ENCODE data around the gene MRPL2.

The MRPL2 gene

GRCh38 chr6:43021270-43022047, 37.8 kb downstream of the MRPL2 start, which contains the start of gene RRP36 (continued):
- TF ChIP-seq SP3 (tag by site-specific recombination; IDR thresholded peaks at IDR 0.05) (peak; percentile 23; the same call in 1 of the 2 replicates), ZNF677 (tag by site-specific recombination; IDR thresholded peaks at IDR 0.05) (no peak), ZNF335 (tag by site-specific recombination; conservative IDR thresholded peaks at IDR 0.05) (peak; percentile 93), ZNF660 (tag by site-specific recombination; IDR thresholded peaks at IDR 0.05) (peak; percentile 51; the same call in 1 of the 2 replicates), SETDB1 (IDR thresholded peaks at IDR 0.05; ENCODE audit: insufficient read length, low read length) (no peak), ZNF18 (tag by site-specific recombination; IDR thresholded peaks at IDR 0.05) (no peak), ELK4 (IDR thresholded peaks at IDR 0.05; ENCODE audit: borderline replicate concordance, low read depth, low read length) (no peak), ZNF707 (tag by site-specific recombination; IDR thresholded peaks at IDR 0.05) (no peak), ZNF426 (tag by site-specific recombination; IDR thresholded peaks at IDR 0.05) (no peak), ZFP37 (tag by site-specific recombination; IDR thresholded peaks at IDR 0.05) (0 out of 2 replicates have a peak, but pooled peaks have one; percentile 42), SCRT2 (tag by site-specific recombination; IDR thresholded peaks at IDR 0.05) (no peak), RBAK (tag by site-specific recombination; IDR thresholded peaks at IDR 0.05) (no peak), ZNF530 (tag by site-specific recombination; IDR thresholded peaks at IDR 0.05; ENCODE audit: low read depth) (no peak), ZNF114 (tag by site-specific recombination; IDR thresholded peaks at IDR 0.05) (no peak), SP7 (tag by site-specific recombination; IDR thresholded peaks at IDR 0.05) (peak; percentile 15; the same call in 1 of the 2 replicates), BCL6B (tag by site-specific recombination; IDR thresholded peaks at IDR 0.05) (no peak), ZNF423 (tag by site-specific recombination; IDR thresholded peaks at IDR 0.05) (no peak), OSR2 (tag by site-specific recombination; IDR thresholded peaks at IDR 0.05) (peak; percentile 24; the same call in 1 of the 2 replicates), ZNF658 (tag by site-specific recombination; IDR thresholded peaks at IDR 0.05) (no peak), ZNF394 (tag by site-specific recombination; IDR thresholded peaks at IDR 0.05; ENCODE audit: borderline replicate concordance) (no peak), ZNF155 (tag by site-specific recombination; IDR thresholded peaks at IDR 0.05) (no peak), ZNF248 (tag by site-specific recombination; IDR thresholded peaks at IDR 0.05) (no peak), ZNF169 (tag by site-specific recombination; IDR thresholded peaks at IDR 0.05) (no peak), KLF7 (tag by site-specific recombination; IDR thresholded peaks at IDR 0.05; ENCODE audit: borderline replicate concordance) (no peak), INSM2 (tag by site-specific recombination; IDR thresholded peaks at IDR 0.05) (no peak), ZNF146 (tag by site-specific recombination; IDR thresholded peaks at IDR 0.05) (no peak), ZNF670 (tag by site-specific recombination; IDR thresholded peaks at IDR 0.05; ENCODE audit: low read depth) (no peak), ZNF112 (tag by site-specific recombination; IDR thresholded peaks at IDR 0.05) (no peak), ZNF580 (tag by site-specific recombination; IDR thresholded peaks at IDR 0.05) (no peak), ZFHX2 (tag by site-specific recombination; conservative IDR thresholded peaks at IDR 0.05) (no peak), KLF9 (tag by site-specific recombination; IDR thresholded peaks at IDR 0.05; ENCODE audit: low read depth) (peak; percentile 47; the same call in 1 of the 2 replicates), ZBTB8A (tag by site-specific recombination; IDR thresholded peaks at IDR 0.05) (no peak), ZNF23 (tag by site-specific recombination; IDR thresholded peaks at IDR 0.05; ENCODE audit: borderline replicate concordance) (no peak), ZBTB48 (tag by site-specific recombination; IDR thresholded peaks at IDR 0.05) (no peak; the same call in 1 of the 2 replicates), ZSCAN18 (tag by site-specific recombination; IDR thresholded peaks at IDR 0.05) (no peak)

Data from HEK293 (cell line).